Heart left ventricle (tissue), 16 donors: ENCODE measurements around the gene SSBP3. TPM values are rescaled to one million over a fixed set of nuclear protein-coding genes. Genes with fewer than 3 reads are reported as not detected.

Source experiments
- ATAC-seq, 4 donors: fragments of 200-7000 bp; cut with Tn5 transposase; one replicate each; pipeline ENCODE4 v1.9.1; 2020 to 2022; ENCODE audit warnings: moderate library complexity in 4 of 4, mild to moderate bottlenecking in 3 of 4, moderate number of reproducible peaks in 1 of 4
- DNase-seq, 5 donors: peaks; one replicate each; pipeline ENCODE4 v3.0.0-alpha.2; 2020
- H3K27ac ChIP-seq, 12 donors: fragments of 200-600 bp; sonication (generic) in 4 of 12; one replicate each; pipeline versions ENCODE4 v1.5.0 to v1.8.0; 2016 to 2022; ENCODE audit warnings: mild to moderate bottlenecking in 2 of 12
- H3K27me3 ChIP-seq, 9 donors: fragments of 200-600 bp; sonication (generic) in 2 of 9; one replicate each; pipeline versions ENCODE4 v1.5.1 to v1.8.0; 2016 to 2022; ENCODE audit warnings: mild to moderate bottlenecking in 3 of 9
- H3K36me3 ChIP-seq, 9 donors: fragments of 200-600 bp; sonication (generic) in 2 of 9; one replicate each; pipeline versions ENCODE4 v1.5.0 to v1.8.0; 2018 to 2022; ENCODE audit warnings: mild to moderate bottlenecking in 2 of 9
- H3K4me1 ChIP-seq, 12 donors: fragments of 200-600 bp; sonication (generic) in 4 of 12; one replicate each; pipeline versions ENCODE4 v1.5.0 to v1.8.0; 2016 to 2022; ENCODE audit warnings: mild to moderate bottlenecking in 3 of 12
- H3K4me3 ChIP-seq, 12 donors: fragments of 200-600 bp; sonication (generic) in 4 of 12; one replicate each; pipeline versions ENCODE4 v1.5.0 to v1.8.0; 2017 to 2022; ENCODE audit warnings: mild to moderate bottlenecking in 9 of 12, moderate library complexity in 4 of 12
- H3K9me3 ChIP-seq, 12 donors: fragments of 200-600 bp; sonication (generic) in 4 of 12; one replicate each; pipeline versions ENCODE4 v1.5.0 to v1.8.0; 2016 to 2022; ENCODE audit warnings: mild to moderate bottlenecking in 1 of 12
- POLR2A ChIP-seq, 2 donors: fragments of 450-650 bp; IDR thresholded peaks; one replicate each; pipeline ENCODE4 v1.6.1; 2017; ENCODE audit warnings: antibody characterized with exemption in 2 of 2, mild to moderate bottlenecking in 2 of 2, moderate library complexity in 2 of 2
- WGBS, 4 donors: extraction: QIAGEN DNeasy Blood & Tissue Kit in 2 of 4; methylation state at CpG; one replicate each; pipeline versions ENCODE4 v1.1.5 to v1.1.7; 2013 to 2018; 5-methylcytosine and 5-hydroxymethylcytosine counted together
- intact Hi-C, 10 donors: fragments of 100-400 bp; cut with DNase I; formaldehyde crosslinking; loops; one replicate each; pipeline versions ENCODE4 v1.11.1 to v1.14.2; 2022
- polyA plus RNA-seq, 2 donors: library from polyadenylated mRNA; stranded (reverse); fragments of 200-250 nt; gene quantifications; one replicate each; pipeline ENCODE4 v1.2.3, GENCODE V29; 2013
- total RNA-seq, 9 donors: library from RNA; depleted of rRNA in 2 of 9; stranded (reverse); fragments of >200 nt in 2 of 9; fragmentation: NEBNext Ultra II Directional in 3 of 9; extraction: Animal tissue kit (Norgen Biotek cat#: 25700) in 3 of 9; gene quantifications; one replicate each; pipeline versions ENCODE4 v1.1.0 to v1.2.4, GENCODE V29; 2016 to 2023
- TF ChIP-seq, protein P1 (sequence below), 12 donors: fragments of 200-600 bp; sonication (generic) in 4 of 12; IDR thresholded peaks; one replicate each; pipeline versions ENCODE4 v1.5.0 to v1.8.0; 2018 to 2022; ENCODE audit warnings: antibody characterized with exemption in 12 of 12, mild to moderate bottlenecking in 5 of 12
- donor health status: ischemic (EF 13 %, LVEDD 7.1; RV severe dilation, severe dysfunction).
- donor health status: healthy with polysubstance abuse.
- donor health status: DM: no; HTN: yes; CAD: no.
- donor health status: DM: no; HTN: no; CAD: no.
- donor health status: ischemic (EF 25% LVEDD 6.9; RV normal size, moderate dysfunction).
- donor health status: ischemic (EF 25% LVEDD 5.7; RV mildly dilated, moderate dysfunction).
- donor health status: healthy.
- donor health status: DM: yes; HTN: yes; CAD: no.
- donor health status: ischemic (EF 35%, LVEDD 5.7; RV mildly dilated, moderate dysfunction).
- donor health status: nonischemic (EF 11% LVEDD 7.7; RV severe dilation, severe dysfunction).
- donor health status: DM: yes; HTN: yes; CAD: no.
- donor health status: PGD.
- donor health status: ischemic (EF 29% LVEDD 5.4; RV normal size, mild dysfunction).
- donor health status: nonischemic (EF 23%, LVEDD 6.1; RV moderate dilation, normal function).

SSBP3 gene
- total and polyA plus RNA-seq, 11 donors = 20.8 to 61.8 (median 48.1) TPM

GRCh38 chr1:54274881-54275280 lies 131.3 kb downstream of the SSBP3 start:
- Histone ChIP-seq H3K4me1 (peaks cover 14 to 87% (median 72%) of the 10 kb centered on the region in 12 donors), H3K36me3 (peaks cover 0 to 8% (median 0%) of the 10 kb centered on the region in 9 donors), H3K4me3 (peak overlapping the region in 1 of 12 donors; percentile 6), H3K27me3 (no peaks in the 10 kb centered on the region), H3K9me3 (no peaks in the 10 kb centered on the region), H3K27ac (peak overlapping the region; percentile 67 to 94 (median 81))
- intact Hi-C loops = loop anchor here in 7 of 10 donors (1.0 to 10.0 kb wide), 10 partner anchors 37 to 223 kb away; partner anchors contain the start of genes SSBP3 (in 4 of the 7), TCEANC2 (in 1 of the 7) and TMEM59 (in 1 of the 7)
- TF ChIP-seq, protein P1, sequence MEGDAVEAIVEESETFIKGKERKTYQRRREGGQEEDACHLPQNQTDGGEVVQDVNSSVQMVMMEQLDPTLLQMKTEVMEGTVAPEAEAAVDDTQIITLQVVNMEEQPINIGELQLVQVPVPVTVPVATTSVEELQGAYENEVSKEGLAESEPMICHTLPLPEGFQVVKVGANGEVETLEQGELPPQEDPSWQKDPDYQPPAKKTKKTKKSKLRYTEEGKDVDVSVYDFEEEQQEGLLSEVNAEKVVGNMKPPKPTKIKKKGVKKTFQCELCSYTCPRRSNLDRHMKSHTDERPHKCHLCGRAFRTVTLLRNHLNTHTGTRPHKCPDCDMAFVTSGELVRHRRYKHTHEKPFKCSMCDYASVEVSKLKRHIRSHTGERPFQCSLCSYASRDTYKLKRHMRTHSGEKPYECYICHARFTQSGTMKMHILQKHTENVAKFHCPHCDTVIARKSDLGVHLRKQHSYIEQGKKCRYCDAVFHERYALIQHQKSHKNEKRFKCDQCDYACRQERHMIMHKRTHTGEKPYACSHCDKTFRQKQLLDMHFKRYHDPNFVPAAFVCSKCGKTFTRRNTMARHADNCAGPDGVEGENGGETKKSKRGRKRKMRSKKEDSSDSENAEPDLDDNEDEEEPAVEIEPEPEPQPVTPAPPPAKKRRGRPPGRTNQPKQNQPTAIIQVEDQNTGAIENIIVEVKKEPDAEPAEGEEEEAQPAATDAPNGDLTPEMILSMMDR (IDR thresholded peaks at IDR 0.05) = no peak
- no peak for TF ChIP-seq POLR2A (IDR thresholded peaks at IDR 0.05)
- DNase-seq (no peak), ATAC-seq (no peak)
- WGBS, 4 donors = 44 to 57% (median 48%) methylated on average over 11 of the region's 11 CpGs

GRCh38 chr1:54274448-54274847 lies 131.7 kb downstream of the SSBP3 start:
- WGBS, 4 donors = 50 to 73% (median 69%) methylated on average over 8 of the region's 8 CpGs
- no peaks in the 10 kb centered on the region for H3K9me3 ChIP-seq
- no peak for TF ChIP-seq POLR2A (IDR thresholded peaks at IDR 0.05)
- TF ChIP-seq, protein P1 (IDR thresholded peaks at IDR 0.05) = peak in 4 of 12 donors; percentile 15 to 43 (median 22)
- H3K36me3 ChIP-seq = peaks cover 0 to 4% (median 0%) of the 10 kb centered on the region in 9 donors
- no peak overlapping the region for H3K4me3 ChIP-seq
- H3K4me1 ChIP-seq = peaks cover 14 to 86% (median 70%) of the 10 kb centered on the region in 12 donors
- ATAC-seq (peak in 3 of 4 donors; percentile 6 to 51 (median 12)), DNase-seq (no peak)
- no peaks in the 10 kb centered on the region for H3K27me3 ChIP-seq
- peak overlapping the region; percentile 67 to 94 (median 81) for H3K27ac ChIP-seq
- intact Hi-C loops = loop anchor here in 6 of 10 donors (2.0 to 10.0 kb wide), 6 partner anchors 57 to 152 kb away; partner anchors contain the start of gene SSBP3 (in 4 of the 6)

DNA sequence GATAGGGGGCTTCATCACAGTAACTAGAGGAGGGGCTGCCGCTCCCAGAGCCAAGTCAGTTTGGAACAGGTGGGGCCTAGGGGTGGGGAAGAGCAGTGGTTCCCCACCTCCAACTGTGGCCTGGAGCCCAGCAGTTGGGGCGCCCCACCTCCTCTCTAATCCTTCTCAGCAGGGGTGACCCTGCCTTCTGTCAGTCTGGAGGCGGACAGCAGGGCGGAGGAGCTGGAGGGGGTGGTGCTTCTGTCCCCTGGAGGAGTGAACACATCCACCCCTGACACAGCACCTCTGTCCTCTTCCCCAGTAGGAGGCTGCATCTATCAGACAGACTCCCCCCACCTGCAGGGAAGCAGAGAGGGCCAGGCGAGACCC lies 132.4 kb downstream of the SSBP3 start:
- Histone ChIP-seq H3K36me3 (peaks cover 0 to 3% (median 0%) of the 10 kb centered on the region in 9 donors), H3K4me3 (no peak overlapping the region), H3K4me1 (peaks cover 11 to 86% (median 67%) of the 10 kb centered on the region in 12 donors), H3K27ac (peak overlapping the region; percentile 25 to 94 (median 81)), H3K27me3 (no peaks in the 10 kb centered on the region), H3K9me3 (no peaks in the 10 kb centered on the region)
- DNase-seq (peak in 3 of 5 donors; percentile 42 to 82 (median 63)), ATAC-seq (peak; percentile 40 to 69 (median 62))
- 60 to 82% (median 77%) methylated on average over 3 to 5 of the region's 5 CpGs for WGBS, 4 donors
- intact Hi-C loops = loop anchor here in 6 of 10 donors (2.0 to 10.0 kb wide), 7 partner anchors 56 to 215 kb away; partner anchors contain the start of gene SSBP3 (in 4 of the 6)
- no peak for TF ChIP-seq POLR2A (IDR thresholded peaks at IDR 0.05)
- TF ChIP-seq, protein P1 (IDR thresholded peaks at IDR 0.05) = no peak

GRCh38 chr1:54273092-54273794 lies 133.0 kb downstream of the SSBP3 start:
- intact Hi-C loops = loop anchor here in 6 of 10 donors (2.0 to 10.0 kb wide), 6 partner anchors 56 to 216 kb away; partner anchors contain the start of gene SSBP3 (in 4 of the 6)
- peaks cover 0 to 3% (median 0%) of the 10 kb centered on the region in 9 donors for H3K36me3 ChIP-seq
- 54 to 70% (median 62%) methylated on average over 18 to 22 of the region's 22 CpGs for WGBS, 4 donors
- H3K9me3 ChIP-seq = no peaks in the 10 kb centered on the region
- peaks cover 11 to 86% (median 66%) of the 10 kb centered on the region in 12 donors for H3K4me1 ChIP-seq
- peak overlapping the region in 2 of 12 donors; percentile 7 to 14 for H3K4me3 ChIP-seq
- peak overlapping the region; percentile 25 to 94 (median 81) for H3K27ac ChIP-seq
- TF ChIP-seq POLR2A (IDR thresholded peaks at IDR 0.05) = no peak
- TF ChIP-seq, protein P1 (IDR thresholded peaks at IDR 0.05) = peak in 7 of 12 donors; percentile 15 to 53 (median 44)
- ATAC-seq = peak; percentile 64 to 84 (median 76)
- H3K27me3 ChIP-seq = no peaks in the 10 kb centered on the region
- peak in 4 of 5 donors; percentile 56 to 91 (median 68) for DNase-seq
